T-helper 2 cell treated with Interferon-gamma antibody and Interleukin-4, amounts not matched to agents 100 ng/mL and 5 ng/mL, for 36 hours (primary cell): Measurements from ENCODE around the gene CNOT6L. TPM values are rescaled to one million over a fixed set of nuclear protein-coding genes. Genes with fewer than 3 reads are reported as not detected.

ENCODE experiments used
- total RNA-seq: library from RNA; stranded (reverse); gene quantifications from 2 replicates; pipeline ENCODE4 v1.2.3, GENCODE V29; 2022

Gene CNOT6L
- total RNA-seq, 1 donor from 2014 or later = 73.5 TPM

Other genes starting within 250 kb of the CNOT6L start
- 0.30 TPM in 1 of 2 replicates, not detected in the other for gene CXCL13, start 213.5 kb downstream of the CNOT6L start, total RNA-seq
- gene MRPL1, start 43.5 kb upstream of the CNOT6L start, total RNA-seq = 36.5 and 49.9 TPM in 2 replicates
- gene FRAS1, start 238.0 kb upstream of the CNOT6L start, total RNA-seq = not detected in 2 replicates